Activated naive CD4-positive, alpha-beta T cell treated with anti-CD3 and anti-CD28 coated beads, Interleukin-2, amount 50 U/mL, for 16 hours (primary cell): Measurements from ENCODE around the gene DDN.
A peak's percentile ranks its signal among the peaks of the same experiment; 100 is the strongest.

Experiments
- DNase-seq: peaks from one replicate; pipeline ENCODE4 v3.0.0-alpha.2; 2020

DDN gene

DNA sequence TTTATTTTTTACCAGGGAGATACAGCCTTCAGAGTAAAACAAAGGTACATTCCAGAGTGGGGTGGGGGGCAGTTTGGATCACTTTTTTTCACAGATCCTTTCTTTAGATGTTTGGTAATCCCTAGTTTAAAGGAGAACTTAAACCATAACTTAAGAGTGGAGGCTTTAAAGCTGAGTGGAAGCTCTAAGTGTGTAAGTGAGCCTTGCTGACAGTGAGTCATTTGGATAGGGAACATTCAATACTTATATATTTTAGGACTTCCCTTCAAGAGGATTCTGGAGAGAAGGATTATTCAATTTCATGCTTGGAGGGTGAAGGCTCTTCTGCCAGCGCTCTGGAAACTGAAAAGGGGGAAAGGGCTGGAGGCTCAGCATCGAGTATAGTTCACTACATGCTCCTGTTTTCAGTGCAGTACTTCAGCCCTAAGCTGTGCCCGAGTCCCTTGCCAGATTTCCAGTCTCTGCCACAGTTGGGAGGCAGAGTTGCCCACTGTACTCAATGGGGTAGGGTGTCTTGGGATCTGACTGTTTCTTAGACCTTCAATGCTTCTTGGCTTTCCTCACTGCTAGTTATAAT lies 11.0 kb upstream of the DDN start:
- no peak for DNase-seq

DNA sequence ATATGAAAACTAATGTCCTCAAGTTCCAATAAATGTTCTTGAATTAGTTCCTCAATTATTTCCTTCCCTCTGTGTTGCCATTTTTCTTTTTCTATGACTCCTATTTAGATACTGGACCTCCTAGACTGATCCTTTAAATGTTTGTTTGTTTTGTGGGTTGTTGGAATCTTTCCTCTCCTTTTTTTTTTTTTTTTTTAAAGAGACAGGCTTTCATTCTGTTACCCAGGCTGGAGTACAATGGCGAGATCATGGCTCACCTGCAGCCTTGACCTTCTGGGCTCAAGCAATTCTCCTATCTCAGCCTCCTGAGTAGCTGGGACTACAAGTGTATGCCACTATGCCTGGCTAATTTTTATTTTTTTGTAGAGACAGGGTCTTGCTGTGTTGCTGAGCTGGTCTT lies 9.8 kb upstream of the DDN start:
- DNase-seq, result no peak

DNA sequence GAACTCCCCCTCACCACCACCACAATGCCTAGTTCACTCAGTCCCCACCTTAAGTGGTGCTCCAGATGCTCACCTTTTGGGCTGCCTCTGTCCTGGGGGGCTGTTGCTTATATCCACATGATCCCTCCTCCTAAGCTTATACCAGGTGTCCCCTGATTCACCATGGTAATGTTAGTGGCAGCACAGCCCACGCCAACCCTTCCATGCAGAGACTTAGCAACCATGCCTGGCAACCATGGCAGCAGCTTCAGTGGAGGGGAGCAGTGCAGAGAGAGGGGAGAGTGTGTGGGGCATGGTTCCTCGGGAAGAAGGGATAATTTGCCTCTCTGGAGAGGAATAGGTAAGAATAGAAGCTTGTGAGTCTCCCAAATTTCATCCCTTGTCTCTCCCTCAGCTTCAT lies 1.2 kb upstream of the DDN start:
- DNase-seq, result no peak

DNA sequence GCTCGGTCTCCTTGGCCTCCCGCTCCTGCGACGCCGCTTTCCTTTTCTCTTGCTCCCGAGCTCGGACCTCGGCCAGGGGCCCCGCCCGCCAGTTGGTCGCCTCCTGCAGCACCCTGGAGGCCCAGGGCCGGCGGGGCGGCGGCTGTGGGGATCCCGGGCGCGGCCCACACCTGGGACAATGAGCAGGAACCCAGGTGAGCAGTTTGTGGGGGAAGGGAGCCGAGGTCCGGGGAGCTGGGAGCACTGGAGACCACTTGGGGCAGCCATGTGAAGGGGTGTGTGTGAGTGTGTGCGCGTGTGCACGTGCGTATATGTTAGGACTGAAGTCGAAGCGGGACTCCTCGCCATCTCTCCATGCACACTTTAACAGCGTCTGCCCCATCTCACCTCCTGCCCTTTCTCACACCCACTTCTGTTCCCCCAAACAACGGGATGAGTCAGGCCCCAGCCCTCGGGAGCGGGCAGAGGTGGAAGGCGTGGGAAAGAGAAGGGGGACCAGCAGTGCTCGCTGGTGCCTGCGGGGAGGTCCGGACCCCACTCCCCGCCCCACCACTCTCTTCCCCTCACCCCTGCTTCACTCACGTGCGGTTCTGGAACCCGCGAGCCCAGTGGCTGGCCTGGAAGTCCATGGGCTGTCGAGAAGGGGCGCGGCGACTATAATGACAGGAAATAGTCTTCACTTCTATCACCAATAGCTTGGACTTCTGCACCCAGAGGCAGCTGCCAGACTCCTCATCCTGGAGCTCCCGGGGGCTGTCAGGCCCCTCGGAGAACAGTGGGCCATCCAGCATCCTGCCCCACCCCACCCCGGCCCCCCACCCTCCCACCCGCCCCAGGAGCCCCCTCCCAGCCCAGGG lies 450 bp downstream of the DDN start:
- DNase-seq, result no peak

DNA sequence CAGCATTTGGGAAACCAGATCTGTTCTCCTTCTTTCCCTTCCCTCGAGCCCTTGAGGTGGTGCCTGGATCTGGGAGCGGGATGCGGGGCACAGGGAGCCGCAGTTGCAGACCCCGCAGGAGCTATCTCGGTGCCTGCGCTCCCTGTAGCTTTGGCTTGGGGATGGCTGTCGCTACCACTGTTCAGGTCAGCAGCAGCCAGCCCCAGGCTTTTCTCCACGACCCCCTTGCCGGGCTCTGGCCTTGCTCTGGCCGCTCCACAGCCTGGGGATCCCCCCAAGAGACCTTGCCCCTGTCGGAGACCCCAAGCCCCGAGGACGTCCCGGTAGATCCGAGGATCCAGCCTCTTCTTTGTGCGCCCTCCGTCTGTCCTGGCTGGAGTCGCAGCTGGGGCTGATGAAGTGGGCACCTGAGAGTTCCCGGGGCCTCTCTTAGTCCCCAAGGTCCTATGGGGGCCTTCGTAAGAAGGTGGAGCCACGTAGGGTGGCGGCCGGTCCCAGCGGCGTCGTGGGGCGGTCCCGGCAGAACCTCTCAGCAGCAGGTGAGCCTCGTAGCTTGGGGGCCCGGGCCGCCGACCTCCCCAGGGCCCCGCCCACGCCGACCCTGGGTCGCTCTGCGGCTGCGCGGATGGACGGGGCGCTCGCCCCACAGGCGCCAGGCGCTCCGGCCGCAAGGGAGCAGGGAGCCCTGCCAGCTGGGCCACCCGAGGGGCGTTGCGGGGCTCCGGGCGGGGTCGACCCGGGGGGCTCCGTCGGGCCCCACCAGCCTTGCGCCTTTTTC lies 1.3 kb downstream of the DDN start:
- peak; percentile 36 for DNase-seq

DNA sequence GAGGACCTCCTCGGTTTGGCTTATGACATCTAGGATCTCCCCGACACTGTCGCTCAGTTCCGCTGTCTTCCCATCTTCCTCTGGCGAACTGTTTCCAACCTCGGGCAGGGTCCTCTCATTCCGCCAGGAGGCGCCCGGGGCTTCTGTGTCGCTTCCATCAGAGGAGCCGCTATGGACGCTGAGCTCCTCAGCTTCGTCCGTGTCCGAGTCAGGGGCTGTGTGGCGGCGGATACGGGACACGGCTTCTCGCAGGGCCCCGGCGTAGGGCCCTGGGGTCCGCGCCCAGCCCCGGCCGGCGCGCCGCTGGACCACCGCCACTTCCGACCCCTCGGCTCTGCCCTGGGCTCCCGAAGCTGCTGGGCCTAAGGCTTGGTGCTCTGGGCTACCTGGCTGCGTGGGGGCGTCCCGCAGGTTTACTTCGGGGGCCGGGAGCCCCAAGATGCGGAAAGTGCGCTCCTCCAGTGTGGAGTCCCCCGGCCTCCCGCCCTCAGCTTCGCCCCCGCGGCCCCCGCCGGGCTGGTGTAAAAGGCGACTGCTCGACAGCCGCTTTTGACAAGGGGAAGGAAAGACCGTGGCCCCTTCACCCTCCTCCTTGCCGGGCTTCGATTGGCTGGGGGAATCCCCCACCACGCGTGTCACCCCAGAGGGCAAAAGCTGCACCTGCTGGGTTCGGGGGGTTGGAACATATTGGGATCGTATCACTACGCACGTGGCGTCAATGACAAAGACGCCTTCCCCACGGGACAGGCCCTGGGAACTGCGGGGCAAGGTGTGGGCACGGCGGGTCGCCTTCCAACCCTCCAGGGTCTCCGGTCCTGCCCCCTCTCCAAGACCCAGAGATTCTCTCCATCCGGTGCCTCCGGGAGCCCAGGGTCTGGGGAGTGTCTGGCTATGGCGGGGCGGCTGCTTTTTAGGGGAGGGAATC lies 2.1 kb downstream of the DDN start:
- peak; percentile 70 for DNase-seq

DNA sequence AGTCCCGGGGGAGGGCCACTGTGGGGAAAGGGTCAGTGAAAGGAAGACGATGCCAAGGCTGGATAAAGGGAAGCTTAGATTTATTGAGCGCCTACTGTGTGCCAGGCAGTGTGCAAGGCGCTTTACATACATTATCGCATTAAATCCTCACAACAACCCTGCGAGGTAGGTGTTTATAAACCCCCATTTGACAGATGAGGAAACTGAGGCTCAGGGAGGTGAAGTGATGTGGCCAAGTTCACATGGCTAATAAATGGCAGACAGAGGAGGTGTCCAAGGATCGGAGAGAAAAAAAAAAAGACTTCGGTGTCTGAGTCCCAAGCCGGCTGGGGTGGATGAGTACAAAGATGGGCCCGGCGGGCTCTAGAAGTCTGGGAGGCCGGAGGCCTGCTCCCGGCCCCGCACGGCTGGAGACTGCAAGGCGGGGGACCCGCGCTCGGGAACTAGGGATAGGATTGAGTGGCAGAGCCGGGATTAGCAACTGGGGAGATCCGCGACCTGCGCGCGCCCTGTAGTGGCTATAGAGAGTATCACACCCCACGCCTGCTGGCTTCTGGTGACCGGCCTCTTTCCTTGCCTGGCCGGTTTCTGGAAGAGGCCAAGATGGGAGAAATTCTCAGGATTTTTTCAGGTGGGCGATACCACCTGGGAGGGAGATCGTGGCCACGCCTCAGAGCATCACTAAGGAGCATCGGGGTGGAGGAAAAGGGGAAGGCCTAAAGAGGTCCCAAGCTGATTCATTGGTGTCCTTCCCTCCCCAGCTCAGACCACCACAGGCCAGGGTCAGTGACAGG lies 3.9 kb downstream of the DDN start:
- peak; percentile 50 for DNase-seq

DNA sequence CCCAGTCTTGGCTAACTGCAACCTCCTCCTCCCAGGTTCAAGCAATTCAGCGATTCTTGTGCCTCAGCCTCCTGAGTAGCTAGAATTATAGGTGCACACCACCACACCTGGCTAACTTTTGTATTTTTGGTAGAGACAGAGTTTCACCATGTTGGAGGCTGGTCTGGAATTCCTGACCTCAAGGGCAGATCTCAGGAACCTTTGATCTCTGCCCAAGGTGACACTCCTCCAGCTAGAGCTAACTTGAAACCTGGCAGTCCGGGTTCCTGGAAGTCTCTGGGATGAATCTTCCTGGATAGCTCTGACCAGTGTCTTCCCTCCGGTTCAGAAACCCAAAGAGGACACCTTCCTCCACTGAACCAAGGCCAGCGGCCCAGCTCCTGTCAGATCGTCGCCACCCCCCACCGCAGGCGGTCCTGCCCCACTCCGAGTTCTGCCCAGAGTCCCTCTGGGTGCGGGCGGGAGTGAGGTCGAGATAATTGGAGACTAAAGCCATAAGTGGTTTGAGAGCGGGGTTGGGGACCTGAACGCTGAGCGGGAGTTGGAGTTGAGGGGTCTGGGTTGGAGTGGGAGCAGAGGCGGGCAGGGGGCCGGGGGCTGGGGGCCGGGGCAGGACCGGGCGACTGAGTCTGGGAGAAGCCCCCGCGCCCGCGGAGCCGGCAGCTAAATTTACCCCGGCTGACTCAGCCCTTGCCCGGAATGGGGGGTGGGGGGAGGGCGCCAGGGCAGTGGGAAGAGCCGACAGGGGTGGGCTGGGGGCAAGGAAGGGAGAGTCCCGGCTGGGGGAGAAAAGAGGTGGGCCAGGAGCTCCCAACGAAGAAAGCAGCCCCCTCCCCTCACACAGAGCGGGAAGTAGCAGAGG lies 4.7 kb downstream of the DDN start:
- DNase-seq, result no peak

DNA sequence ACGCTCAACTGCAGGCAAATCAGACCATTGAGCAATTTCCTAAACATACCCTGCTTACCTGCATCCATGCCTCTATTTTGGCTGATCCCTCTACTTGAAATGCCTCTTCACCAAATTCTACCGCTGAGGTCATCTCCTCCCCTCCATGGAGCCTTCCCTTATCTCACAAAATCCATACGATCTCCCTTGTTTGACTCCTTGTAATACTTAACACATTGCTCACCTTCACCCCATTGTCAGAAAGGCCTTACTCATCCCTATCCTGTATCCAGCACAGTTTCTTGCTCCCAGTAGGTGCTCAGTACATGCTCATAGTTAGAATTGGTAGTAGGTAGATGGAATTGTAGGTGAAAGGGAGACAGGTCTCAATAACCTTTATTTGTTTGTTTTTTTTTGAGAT lies 5.4 kb downstream of the DDN start:
- no peak for DNase-seq

DNA sequence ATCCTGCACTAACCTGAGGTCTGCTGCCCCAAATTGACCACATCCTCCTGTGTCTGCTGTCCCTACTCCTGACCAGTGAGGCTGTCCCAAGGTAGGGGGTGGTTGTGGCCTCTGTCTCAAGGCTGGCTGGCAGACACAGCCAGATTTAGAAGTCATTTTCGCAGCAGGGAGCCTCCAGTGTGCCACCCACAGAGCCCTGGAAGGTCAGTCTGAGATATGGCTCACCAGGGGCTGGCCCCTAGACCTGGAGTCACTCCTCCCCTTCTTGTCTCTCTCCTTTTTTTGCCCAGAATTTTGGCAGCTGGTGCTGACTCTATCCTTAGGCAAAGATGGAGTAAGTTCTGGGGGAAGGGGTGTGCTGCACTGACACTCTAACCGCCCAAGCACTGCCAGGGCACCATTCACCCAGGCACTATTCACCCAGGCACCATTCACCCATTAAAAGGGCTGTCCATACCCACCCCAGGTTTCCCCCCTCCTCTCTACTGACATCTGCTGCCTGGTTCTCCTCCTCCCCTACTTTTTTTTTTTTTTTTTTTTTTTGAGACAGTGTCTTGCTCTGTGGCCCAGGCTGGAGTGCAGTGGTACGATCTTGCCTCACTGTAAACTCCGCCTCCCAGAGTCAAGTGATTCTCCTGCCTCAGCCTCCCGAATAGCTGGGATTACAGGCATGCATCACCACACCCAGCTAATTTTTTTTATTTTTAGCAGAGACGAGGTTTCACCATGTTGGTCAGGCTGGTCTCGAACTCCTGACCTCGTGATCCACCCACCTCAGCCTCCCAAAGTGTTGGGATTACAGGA lies 7.7 kb downstream of the DDN start:
- no peak for DNase-seq

DNA sequence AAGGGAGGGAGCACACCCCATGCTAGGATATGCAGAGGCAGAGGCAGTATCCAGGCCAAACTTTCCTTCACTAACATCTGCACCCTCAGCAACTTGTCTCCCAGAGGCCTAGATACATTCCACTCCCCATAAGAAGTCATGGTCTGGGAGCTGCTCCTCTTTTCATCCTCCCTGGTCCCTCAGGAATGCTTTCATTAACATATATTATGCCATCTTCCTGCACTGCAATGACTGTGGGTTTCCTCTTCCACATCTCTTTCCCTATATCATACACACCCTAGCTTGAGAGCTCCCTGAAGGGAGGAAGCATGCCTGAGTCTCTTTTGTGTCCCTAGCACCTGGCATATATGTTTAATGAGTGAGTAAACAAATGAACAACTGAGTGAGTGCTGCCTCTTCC lies 8.6 kb downstream of the DDN start:
- DNase-seq, result no peak

DNA sequence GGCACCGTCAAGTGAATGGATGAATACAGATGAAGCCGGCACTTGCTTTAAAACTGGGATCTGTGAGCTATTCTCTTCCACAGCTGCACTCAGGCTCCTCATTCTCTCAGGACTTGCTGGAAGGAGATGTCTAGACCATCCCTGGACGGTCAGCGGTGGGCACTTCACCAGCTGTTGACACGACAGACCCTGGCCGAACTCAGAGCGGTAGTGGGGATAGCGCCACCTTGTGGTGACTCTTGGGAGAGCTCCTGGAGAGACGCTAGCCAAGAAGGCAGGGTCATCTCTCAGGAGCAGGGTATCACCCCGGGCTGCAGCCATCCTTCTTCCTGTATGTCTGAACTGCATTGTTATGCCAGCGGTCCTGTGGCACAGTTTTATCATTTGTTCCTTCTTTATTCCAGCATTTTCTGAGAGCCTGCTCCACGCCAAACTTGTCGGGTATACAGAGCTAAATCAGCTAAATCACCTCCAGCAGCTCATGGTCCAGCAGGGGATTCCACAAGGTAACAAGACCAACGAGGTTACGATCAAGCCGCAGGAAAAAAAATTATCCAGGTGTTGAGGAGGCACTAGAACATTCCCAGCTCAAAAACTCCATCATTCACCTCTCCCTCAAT lies 11.0 kb downstream of the DDN start:
- peak; percentile 64 for DNase-seq

DNA sequence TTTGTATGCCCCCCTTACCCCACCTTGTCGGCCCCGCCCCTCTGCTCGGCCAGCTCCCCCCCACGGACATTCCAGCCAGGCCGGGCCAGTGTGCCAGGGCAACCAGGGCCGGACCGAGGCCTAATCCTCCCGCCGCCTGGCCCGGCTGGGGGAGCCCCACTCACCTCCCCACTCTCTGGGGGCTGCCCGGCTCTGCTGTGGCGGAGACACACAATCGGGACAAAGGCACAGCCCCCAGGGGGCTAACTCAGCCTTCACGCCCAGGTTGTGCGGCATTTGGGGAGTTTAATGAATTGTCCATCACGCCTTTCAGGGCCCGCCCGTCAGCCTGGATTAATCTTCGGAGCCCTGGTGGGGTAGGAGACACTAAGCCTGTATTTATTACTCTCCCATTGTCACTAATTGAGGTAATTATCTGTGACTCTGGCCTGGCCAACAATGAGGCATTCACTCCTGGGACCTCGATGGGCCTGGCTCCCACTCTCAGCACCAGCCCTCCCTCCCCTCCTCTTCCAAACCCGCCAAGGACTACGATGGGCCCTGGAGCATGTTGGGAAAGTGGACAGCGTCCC lies 12.4 kb downstream of the DDN start:
- DNase-seq, result no peak

DNA sequence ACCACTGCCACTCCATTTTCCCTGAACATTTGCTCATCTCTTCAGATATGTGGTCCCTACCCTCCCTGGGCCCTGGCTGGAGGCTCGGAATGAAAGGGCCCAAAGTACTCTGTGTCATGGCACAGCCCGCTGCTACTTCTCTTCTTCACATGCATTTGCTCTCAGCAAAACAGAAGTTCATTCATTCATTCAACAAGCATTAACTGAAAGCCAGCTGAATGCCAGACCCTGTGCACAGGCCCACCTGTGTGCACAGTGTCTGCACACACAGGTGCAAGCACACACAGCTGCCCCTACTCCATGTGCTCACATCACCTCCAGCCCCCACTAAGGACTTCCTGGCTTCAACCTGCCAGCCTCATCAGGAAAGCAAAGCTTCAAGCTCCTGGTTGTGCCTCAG lies 13.3 kb downstream of the DDN start:
- DNase-seq, result no peak

DNA sequence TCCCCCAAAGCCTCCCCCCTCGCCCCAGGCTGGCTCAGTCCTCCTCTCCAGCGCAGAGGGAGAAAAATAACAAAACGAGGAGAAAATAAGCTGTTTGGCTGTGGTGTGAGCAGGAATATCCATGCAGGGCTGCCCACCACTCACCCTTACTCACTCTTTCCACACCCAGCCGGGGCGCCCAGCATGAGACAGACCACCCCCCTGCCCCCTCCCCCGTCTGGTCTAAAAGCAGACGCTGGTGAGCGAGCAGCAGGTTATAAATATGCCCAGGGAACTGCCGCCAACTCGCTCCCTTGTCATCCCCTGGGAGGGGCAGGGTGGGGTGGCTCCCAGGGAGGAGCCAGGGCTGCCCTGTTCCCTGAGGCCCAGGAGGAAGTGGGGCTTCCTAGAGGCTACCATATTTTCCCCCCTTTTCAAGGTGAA lies 13.7 kb downstream of the DDN start:
- no peak for DNase-seq

DNA sequence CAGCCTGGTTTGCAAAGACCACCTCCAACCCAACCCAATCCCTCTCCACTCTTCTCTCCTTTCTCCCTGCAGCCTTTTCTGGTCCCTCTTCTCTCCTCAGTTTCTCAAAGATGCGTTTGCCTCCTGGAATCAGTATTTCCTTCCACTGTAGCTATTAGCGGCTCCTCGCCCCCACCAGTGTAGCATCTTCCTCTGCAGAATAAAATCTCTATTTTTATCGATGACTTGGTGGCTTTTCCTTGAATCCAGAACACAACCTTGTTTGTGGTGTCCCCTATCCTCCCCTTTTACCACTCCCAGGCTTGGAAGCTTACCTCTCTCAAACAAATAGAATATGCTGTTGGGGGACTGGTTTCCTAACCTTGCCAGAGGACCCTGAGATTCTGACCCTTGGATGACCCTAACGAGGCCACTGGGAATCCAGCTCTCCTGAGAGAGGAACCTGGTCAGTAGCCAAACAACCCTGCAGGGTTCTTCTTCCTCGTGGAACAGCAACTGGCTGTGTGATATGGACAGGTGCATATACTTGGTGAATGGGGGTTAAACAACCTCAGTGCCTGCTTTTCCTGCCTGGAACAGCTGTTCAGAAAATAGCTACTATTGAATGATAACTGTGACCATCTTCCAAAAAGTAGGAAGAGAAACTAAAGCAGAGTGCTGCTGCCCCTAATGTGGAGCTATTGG lies 16.6 kb downstream of the DDN start:
- DNase-seq, result no peak

DNA sequence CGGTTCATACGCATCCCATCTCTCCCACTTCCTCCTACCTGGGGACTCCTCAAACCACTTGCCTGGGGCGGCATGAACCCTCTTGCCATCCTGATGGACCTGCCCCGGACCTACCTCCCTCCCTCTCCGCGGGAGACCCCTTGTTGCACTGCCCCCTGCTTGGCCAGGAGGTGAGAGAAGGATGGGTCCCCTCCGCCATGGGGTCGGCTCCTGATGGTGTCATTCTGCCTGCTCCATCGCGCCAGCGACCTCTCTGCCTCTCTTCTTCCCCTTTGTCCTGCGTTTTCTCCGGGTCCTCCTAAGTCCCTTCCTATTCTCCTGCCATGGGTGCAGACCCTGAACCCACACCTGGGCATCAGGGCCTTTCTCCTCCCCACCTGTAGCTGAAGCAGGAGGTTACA lies 17.4 kb downstream of the DDN start:
- no peak for DNase-seq

DNA sequence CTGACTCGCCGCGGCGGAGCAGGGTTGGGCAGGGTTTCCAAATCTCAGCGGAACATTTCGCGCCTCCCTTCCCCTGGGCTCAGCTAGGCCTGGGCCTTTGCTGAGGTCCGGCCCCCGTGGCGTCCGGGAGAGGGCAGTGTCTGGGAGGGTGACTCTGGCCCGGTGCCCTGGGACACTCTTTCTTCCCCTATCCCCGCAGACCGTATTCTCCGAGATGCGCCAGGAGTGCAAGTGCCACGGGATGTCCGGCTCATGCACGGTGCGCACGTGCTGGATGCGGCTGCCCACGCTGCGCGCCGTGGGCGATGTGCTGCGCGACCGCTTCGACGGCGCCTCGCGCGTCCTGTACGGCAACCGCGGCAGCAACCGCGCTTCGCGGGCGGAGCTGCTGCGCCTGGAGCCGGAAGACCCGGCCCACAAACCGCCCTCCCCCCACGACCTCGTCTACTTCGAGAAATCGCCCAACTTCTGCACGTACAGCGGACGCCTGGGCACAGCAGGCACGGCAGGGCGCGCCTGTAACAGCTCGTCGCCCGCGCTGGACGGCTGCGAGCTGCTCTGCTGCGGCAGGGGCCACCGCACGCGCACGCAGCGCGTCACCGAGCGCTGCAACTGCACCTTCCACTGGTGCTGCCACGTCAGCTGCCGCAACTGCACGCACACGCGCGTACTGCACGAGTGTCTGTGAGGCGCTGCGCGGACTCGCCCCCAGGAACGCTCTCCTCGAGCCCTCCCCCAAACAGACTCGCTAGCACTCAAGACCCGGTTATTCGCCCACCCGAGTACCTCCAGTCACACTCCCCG lies 18.0 kb downstream of the DDN start:
- peak; percentile 57 for DNase-seq
